ENCODE measurements around the gene KIDINS220.

The KIDINS220 gene

GRCh38 chr2:8821276-8822217 is 15.9 kb downstream of the KIDINS220 start:
- ATAC-seq = no peak

GRCh38 chr2:8819948-8820347 is 17.5 kb downstream of the KIDINS220 start:
- no peak for TF ChIP-seq CSRNP3 (CRISPR knock-in tag; IDR thresholded peaks at IDR 0.05)
- TF ChIP-seq ZNF565 (CRISPR knock-in tag; conservative IDR thresholded peaks at IDR 0.05; ENCODE audit: low read depth) = no peak
- no peak for TF ChIP-seq TCF4 (CRISPR knock-in tag; IDR thresholded peaks at IDR 0.05; ENCODE audit: borderline replicate concordance)
- TF ChIP-seq ESRRG (CRISPR knock-in tag; IDR thresholded peaks at IDR 0.05) = no peak
- TF ChIP-seq, protein P1, sequence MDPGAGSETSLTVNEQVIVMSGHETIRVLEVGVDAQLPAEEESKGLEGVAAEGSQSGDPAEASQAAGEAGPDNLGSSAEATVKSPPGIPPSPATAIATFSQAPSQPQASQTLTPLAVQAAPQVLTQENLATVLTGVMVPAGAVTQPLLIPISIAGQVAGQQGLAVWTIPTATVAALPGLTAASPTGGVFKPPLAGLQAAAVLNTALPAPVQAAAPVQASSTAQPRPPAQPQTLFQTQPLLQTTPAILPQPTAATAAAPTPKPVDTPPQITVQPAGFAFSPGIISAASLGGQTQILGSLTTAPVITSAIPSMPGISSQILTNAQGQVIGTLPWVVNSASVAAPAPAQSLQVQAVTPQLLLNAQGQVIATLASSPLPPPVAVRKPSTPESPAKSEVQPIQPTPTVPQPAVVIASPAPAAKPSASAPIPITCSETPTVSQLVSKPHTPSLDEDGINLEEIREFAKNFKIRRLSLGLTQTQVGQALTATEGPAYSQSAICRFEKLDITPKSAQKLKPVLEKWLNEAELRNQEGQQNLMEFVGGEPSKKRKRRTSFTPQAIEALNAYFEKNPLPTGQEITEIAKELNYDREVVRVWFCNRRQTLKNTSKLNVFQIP (CRISPR knock-in tag; IDR thresholded peaks at IDR 0.05; ENCODE audit: borderline replicate concordance, low read depth) = no peak
- TF ChIP-seq ZFP3 (CRISPR knock-in tag; IDR thresholded peaks at IDR 0.05) = no peak
- no peak for TF ChIP-seq BACH2 (CRISPR knock-in tag; IDR thresholded peaks at IDR 0.05; ENCODE audit: borderline replicate concordance)
- no peak for TF ChIP-seq TOX (CRISPR knock-in tag; IDR thresholded peaks at IDR 0.05; ENCODE audit: borderline replicate concordance)
- no peak for TF ChIP-seq SNAI2 (CRISPR knock-in tag; IDR thresholded peaks at IDR 0.05)
- TF ChIP-seq ZFP30 (CRISPR knock-in tag; IDR thresholded peaks at IDR 0.05) = no peak
- TF ChIP-seq PPARA (CRISPR knock-in tag; IDR thresholded peaks at IDR 0.05; ENCODE audit: borderline replicate concordance) = no peak
- TF ChIP-seq OSR1 (CRISPR knock-in tag; IDR thresholded peaks at IDR 0.05) = no peak
- TF ChIP-seq, protein P2, sequence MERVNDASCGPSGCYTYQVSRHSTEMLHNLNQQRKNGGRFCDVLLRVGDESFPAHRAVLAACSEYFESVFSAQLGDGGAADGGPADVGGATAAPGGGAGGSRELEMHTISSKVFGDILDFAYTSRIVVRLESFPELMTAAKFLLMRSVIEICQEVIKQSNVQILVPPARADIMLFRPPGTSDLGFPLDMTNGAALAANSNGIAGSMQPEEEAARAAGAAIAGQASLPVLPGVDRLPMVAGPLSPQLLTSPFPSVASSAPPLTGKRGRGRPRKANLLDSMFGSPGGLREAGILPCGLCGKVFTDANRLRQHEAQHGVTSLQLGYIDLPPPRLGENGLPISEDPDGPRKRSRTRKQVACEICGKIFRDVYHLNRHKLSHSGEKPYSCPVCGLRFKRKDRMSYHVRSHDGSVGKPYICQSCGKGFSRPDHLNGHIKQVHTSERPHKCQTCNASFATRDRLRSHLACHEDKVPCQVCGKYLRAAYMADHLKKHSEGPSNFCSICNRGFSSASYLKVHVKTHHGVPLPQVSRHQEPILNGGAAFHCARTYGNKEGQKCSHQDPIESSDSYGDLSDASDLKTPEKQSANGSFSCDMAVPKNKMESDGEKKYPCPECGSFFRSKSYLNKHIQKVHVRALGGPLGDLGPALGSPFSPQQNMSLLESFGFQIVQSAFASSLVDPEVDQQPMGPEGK (CRISPR knock-in tag; IDR thresholded peaks at IDR 0.05; ENCODE audit: borderline replicate concordance) = no peak
- TF ChIP-seq CSDC2 (CRISPR knock-in tag; IDR thresholded peaks at IDR 0.05) = no peak
- TF ChIP-seq ZC3H10 (CRISPR knock-in tag; IDR thresholded peaks at IDR 0.05) = no peak
- TF ChIP-seq ARNTL (CRISPR knock-in tag; IDR thresholded peaks at IDR 0.05; ENCODE audit: borderline replicate concordance, low read depth) = no peak
- no peak for TF ChIP-seq ZNF8 (CRISPR knock-in tag; IDR thresholded peaks at IDR 0.05)
- no peak for TF ChIP-seq ZNF70 (CRISPR knock-in tag; IDR thresholded peaks at IDR 0.05)
- no peak for ATAC-seq

More at GRCh38 chr2:8821276-8822217, 15.9 kb downstream of the KIDINS220 start:
- TF ChIP-seq CSRNP3 (CRISPR knock-in tag; IDR thresholded peaks at IDR 0.05) (no peak), TCF4 (CRISPR knock-in tag; IDR thresholded peaks at IDR 0.05; ENCODE audit: borderline replicate concordance) (no peak), ZNF70 (CRISPR knock-in tag; IDR thresholded peaks at IDR 0.05) (no peak), ISL1 (CRISPR knock-in tag; IDR thresholded peaks at IDR 0.05) (no peak), GLIS3 (CRISPR knock-in tag; IDR thresholded peaks at IDR 0.05) (no peak), CSDC2 (CRISPR knock-in tag; IDR thresholded peaks at IDR 0.05) (no peak), ZFP30 (CRISPR knock-in tag; IDR thresholded peaks at IDR 0.05) (no peak), TOX (CRISPR knock-in tag; IDR thresholded peaks at IDR 0.05; ENCODE audit: borderline replicate concordance) (no peak), OSR1 (CRISPR knock-in tag; IDR thresholded peaks at IDR 0.05) (no peak)
- TF ChIP-seq, protein P1 (CRISPR knock-in tag; IDR thresholded peaks at IDR 0.05; ENCODE audit: borderline replicate concordance, low read depth) = no peak

DNA sequence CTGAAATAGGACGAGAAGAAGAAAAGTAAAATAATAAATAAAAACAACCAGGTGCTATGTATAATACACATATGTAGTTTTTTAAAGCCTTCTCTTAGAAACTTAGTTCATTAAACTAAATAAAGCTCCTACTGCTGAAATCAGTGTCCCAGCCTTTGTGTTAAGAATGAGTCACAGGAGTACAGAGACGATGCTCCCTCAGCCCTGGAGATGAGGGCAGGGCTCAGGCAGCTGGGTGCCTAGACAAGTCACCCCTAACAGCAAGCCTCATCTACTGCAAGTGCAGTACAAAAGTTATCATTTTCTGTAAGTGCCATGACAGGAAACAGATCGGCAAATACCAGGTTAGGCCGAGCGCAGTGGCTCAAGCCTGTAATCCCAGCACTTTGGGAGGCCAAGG is 18.2 kb downstream of the KIDINS220 start:
- ATAC-seq = peak; percentile 44; the same call in 2 of the 3 replicates

More for the DNA sequence above, 18.2 kb downstream of the KIDINS220 start:
- TF ChIP-seq ESRRG (CRISPR knock-in tag; IDR thresholded peaks at IDR 0.05) (no peak), CSDC2 (CRISPR knock-in tag; IDR thresholded peaks at IDR 0.05) (no peak), TCF4 (CRISPR knock-in tag; IDR thresholded peaks at IDR 0.05; ENCODE audit: borderline replicate concordance) (no peak), ZNF8 (CRISPR knock-in tag; IDR thresholded peaks at IDR 0.05) (no peak), CSRNP3 (CRISPR knock-in tag; IDR thresholded peaks at IDR 0.05) (no peak), BACH2 (CRISPR knock-in tag; IDR thresholded peaks at IDR 0.05; ENCODE audit: borderline replicate concordance) (no peak), RARB (CRISPR knock-in tag; IDR thresholded peaks at IDR 0.05) (no peak), CREB5 (CRISPR knock-in tag; IDR thresholded peaks at IDR 0.05; ENCODE audit: low read depth) (no peak), PPARA (CRISPR knock-in tag; IDR thresholded peaks at IDR 0.05; ENCODE audit: borderline replicate concordance) (no peak)
